IPS-NIHi7 (cell line): ENCODE measurements around the gene CCDC142.

ENCODE experiments used
- DNase-seq: peaks from one replicate; pipeline ENCODE4 v3.0.0; 2012; ENCODE audit warnings: mixed read lengths; ENCODE audit errors: extremely low spot score

Gene CCDC142

DNA sequence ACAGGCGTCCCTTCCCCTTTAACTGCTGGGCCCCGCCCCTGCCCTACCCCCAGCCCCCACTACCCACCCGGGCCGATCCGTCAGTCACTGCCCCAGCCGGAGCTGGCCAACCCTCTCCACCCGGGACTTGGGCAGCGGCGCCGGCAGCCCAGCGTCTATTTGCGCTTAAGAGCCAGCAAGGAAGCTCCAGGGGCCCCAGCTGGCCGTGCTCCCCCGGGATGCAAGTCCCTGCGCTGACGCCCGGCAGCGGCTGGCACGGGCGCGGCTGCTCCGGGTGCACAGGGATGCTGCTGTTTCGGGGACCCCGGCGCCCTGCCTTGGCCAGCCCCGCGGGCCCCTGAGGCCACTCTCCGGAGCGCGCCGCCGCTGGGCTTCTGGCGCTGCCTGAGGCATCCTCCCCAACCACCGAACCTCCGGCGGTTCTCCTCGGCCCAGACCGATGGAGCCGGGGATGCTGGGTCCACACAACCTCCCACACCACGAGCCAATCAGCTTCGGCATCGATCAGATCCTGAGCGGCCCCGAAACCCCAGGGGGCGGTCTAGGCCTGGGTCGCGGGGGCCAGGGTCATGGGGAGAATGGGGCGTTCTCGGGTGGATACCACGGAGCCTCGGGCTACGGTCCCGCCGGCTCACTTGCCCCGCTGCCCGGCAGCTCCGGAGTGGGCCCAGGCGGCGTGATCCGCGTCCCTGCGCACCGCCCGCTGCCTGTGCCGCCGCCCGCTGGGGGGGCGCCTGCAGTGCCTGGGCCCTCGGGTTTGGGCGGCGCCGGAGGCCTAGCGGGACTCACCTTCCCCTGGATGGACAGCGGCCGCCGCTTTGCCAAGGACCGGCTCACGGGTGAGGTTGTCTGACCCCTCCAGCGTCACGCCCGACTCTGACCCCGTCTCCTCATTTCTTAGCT is 31.8 kb upstream of the CCDC142 start, which contains the start of gene TLX2:
Gene TLX2 (plus strand): TSS at position 83 of the 903 bp plus-strand sequence. CDS start 357 bp downstream, at position 440.
- no peak for DNase-seq

DNA sequence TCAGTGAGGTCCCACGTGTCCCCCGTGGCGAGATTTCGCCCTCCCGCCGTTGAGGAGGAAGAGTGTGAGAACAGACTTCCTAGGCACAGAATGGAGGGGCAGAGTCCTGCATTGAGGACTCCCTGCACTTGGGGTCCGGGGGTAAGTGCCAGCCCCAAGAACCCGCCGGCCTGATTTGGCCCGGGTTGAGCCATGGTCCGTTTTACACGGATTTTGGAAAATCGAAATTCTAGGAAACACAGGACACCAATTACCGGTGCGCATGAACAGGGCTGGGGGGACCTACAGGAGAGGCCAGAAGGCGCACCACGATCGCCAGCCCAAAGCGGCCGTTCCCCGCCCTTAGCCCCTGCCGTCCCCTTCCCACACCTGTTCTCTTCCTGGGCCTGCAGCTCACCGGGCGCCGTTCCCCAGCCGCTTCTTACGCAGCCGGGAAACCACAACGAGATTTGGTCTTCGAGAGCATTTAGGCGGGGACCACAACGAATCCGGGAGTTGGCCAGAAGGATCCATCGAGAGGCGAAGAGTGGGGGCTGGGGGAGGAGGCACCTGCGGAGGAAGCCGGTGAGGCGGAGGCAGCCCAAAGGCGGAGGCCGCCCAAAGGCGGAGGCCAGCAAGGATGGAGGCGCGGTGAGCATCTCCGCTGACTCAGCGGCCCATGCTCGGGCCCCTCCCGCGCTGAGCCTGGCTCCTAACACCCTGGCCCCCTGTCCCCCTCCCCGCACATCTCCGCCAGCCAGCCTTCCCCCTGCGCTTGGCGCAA is 31.0 kb upstream of the CCDC142 start:
- peak; percentile 32 for DNase-seq

- DNase-seq, result no peak
Observed at GRCh38 chr2:74512744-74513604, 30.2 kb upstream of the CCDC142 start.

GRCh38 chr2:74511104-74511989 is 28.5 kb upstream of the CCDC142 start:
- DNase-seq, result no peak

DNA sequence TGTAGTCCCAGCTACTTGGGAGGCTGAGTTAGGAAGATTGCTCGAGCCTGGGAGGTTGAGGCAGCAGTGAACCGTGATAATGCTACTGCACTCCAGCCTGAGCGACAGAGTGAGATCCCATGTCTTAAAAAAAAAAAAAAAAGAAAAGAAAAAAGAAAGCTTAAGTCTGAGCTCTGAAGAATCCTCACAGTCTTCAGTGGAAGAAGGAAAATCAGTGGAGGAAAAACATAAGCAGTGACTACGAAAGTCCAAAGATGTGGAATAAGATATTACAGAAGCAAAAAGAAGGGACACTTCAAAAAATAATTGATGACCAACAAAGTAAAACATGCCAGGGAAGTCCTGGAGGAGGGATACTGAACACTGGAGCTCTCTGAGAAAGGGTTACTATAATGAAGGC is 27.5 kb upstream of the CCDC142 start:
- no peak for DNase-seq

GRCh38 chr2:74507926-74508520 is 25.2 kb upstream of the CCDC142 start:
- peak; percentile 35 for DNase-seq

DNA sequence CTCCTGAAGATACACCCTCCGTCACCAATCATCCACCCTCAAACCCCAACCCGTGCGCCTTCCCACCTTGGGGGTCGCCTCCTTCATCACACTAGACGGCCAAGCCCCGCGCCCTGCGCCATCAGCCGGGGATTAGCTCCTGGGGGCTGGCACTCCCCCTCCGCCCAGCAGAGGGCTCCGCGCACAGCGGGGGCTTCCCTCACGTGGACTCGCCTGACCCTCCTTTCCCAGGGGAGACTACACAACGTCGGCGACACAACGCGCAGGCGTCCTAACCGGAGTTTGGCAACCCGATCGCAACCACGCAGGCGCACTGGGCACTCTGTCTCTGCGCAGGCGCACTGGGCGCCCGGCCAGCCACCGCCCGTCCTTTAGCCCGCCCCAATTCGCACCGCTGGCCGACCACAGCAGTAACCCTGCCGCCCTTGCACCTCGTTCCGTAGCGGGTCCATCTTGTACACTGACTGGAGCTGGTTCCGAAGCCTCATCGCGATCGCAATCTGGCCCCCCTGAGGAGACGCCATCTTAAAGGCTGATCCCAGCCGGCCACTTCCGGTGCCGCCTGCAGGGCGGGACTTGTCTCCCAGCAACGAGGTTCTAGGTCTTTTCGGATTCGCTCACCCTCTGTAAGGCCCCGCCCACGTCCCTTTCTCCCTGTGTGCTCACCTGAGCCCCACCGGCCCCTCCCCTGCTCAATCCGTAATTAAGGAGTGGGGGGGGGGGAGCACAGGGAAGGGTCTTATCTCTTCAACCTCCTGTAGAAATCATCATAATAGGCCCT is 24.5 kb upstream of the CCDC142 start, which contains the start of gene PCGF1:
Gene PCGF1 (minus strand): TSS at position 551 of the 781 bp plus-strand sequence. CDS start 27 bp downstream, at position 524.
- peak; percentile 96 for DNase-seq

DNA sequence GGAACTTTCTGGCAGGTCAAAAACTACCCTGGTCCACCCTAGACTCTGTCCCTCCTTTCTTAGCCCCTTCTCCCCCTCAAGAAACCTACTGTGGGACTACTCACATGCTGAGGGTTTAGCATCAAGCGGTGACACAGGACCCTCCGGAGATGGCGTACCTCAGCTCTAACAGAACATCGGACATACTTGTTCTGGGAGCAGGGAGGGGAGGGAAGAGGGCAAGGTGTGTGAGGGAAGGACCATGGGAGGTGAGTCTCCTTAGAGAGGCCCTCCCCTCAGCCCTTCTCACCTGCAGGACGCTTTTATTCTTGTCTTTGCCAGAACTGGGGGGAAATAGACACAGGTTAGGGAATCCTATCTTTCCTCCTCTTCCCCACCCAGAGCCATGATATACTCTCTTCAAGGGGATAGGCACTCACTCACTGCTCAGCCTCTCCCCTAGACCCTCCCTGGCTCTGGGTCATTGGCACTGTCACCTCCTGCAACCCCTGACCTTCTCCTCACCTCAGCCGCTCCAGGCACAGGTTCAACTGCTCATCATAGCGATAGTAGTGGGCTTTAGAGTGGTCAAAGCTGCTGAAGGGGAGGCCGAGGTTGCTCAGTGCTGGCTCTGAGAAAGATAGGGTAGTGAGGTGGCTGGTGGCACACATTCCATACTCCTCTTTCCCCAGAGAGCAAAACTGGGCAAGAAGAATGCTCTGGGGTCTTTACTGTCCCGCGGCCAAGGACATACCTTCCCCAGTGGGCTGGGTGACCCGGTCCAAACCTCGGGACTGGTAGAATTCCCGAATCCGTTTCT is 22.8 kb upstream of the CCDC142 start:
- no peak for DNase-seq

DNA sequence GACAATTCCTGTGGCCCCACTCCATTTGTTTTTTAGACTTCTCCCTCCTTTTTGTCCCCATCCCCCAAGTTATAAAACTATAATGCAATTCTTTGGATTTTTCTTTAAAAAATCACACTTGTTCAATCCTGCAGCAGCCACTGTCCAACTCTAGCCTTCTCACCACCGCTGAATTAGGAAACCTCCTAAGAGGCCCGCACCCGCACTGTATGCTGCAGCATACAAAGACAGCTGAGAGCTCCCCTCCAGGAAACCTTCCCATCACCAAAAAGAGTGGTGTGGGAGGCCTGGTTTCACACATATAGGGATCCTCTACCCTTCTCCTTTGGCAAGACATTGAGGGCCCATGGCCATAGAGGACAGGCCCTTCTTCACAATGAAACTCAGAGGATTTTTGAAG is 21.8 kb upstream of the CCDC142 start:
- no peak for DNase-seq

DNA sequence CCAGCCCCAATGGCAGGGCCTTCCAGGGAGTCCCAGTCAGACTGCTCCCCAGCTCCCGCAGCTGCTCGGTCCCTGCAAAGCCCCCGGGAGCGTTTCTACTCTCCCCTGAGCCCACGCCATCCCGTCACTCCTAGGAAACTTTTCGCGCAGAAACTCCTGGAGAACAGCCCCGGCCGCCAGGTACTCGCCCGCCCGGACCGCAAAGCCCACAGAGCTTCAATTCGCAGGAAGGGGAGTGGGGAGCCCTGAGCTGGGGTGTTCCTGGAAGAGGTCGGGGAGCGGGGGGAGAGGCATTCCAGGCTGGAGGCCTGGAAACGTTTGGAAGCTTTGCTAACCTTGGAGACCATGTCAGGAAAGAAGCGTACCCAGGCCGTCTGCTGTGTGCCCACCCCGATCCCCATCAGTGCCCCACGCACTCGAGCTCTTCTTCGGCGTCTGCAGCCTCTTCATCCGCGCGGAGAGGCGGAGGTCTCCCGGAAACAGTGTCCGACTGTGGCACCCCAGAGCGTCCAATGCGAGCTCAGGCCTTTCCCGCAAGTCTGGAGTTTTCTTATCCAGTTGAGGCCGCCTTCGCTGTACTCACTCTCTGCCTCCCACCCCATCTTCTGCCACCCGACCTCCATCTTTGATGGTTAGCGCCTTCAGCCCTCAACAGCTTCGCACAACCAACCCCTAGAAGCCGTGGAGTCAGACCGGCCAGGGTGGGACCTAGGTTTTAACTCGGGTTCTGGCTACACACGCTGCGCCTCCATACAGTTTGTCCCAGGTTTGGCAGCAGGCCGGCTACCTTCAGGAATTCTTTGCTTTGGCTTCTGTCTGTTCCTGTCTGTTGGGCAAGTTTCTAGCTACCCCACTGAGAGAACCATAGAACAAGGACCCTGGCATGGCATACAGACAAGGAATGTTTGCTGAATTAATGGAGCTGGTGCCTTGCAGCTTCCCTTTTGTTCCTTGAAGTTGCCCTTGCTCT is 21.0 kb upstream of the CCDC142 start:
- DNase-seq, result no peak

DNA sequence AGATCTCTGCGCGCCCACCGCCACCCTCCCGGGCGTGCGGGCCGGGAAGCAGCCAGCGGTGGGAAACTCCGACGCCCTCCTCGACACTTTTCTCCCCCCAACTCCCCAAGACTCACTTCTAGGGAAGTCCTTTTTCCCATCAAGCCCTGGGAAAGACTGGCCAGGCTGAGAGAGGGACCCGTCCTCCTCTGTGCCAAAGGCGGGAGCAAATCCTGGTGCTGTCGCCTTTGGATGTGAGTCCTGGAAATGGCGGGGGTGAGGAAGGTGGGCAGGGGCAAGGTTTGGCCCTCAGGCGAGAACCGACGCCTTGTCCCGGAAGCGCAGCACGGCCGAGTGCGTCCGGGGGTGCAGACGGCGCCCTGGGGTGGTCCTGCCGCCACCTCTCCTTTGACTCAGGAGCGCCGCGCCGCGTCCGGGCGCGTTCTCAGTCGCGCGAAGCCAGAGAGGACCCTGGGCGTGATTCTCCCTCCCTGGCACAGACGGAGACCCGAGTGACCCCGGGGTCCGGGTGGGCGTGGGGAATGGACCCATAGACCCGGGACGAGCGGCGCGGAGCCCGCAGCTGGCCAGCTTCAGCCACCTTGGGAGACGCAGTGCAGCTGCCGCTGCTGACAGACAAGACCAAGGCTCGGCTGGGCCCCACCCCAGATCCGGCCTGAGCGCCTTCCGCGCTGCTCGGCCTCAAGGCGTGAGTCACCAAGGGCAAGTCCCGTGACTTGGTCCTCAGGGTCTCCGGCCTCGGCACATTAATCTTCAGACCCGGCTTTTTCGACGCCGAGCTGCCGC is 20.1 kb upstream of the CCDC142 start:
- DNase-seq, result peak; percentile 70

GRCh38 chr2:74502147-74502719 is 19.4 kb upstream of the CCDC142 start:
- no peak for DNase-seq

- DNase-seq, result peak; percentile 22
Observed at GRCh38 chr2:74501335-74502071, 18.7 kb upstream of the CCDC142 start.

DNA sequence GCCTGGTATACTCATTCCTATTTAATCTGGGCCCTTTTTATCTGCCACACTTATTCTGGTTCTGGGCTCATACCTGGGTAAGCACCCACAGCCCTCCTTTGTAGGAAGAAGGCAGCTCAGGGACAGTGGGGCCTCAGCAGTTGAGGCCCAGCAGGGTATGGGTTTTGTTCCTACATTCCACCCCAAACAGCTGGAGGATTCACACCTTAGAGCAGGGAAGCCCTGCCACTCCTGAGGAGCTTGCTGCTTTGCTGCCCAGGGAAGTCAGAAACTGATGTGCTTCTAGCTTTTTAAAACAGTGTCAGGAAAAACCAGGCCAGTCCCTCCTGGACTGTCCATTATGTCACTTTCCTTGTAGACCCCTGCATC is 17.8 kb upstream of the CCDC142 start:
- no peak for DNase-seq

DNA sequence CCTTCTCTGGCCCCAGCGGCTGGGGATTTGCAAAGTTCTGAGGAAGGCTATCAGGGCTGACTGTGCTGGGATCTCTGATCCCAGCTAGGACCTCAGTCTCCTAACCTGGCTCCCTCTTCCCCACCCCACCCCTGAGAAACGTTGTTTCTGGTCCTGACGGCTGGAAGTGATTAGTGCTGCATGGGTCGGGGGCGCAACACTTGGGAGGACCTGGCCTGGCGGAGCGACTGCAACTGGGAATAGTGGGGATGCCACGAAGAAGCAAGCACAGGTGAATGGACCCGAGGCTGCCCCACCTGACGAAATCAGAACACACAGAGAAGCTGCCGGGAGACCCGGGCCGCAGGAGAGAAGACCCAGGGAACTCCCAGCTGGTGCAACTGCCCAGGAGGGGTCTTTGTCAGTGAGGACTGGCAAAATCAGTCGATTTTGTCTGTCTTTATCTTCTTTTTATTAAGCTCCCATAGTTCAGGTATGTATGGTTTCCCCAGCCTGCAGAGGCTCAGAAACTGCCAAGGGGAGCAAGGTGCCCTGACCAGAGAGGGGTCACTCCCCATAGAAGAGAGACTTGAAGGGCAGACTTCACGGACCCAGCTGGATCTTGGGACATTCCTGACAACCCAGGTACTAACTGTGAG is 17.3 kb upstream of the CCDC142 start:
- DNase-seq, result no peak
